D721Med (cell line): ENCODE data around the gene DNER.

Experiments used
- DNase-seq: peaks from one replicate; pipeline ENCODE4 v3.0.0; 2011; ENCODE audit warnings: low spot score; ENCODE audit not compliant: insufficient read length
- FAIRE-seq: peaks from 2 replicates; lab custom pipeline; 2011; peaks lifted over from hg19 to GRCh38; lab: Jason Lieb, UNC
- TF ChIP-seq, protein P1 (sequence below): IDR thresholded peaks from 2 replicates; pipeline ENCODE4 v1.5.1; 2012; ENCODE audit warnings: mild to moderate bottlenecking, control low read depth; ENCODE audit not compliant: insufficient read depth; ENCODE audit errors: missing control alignments

DNER gene

GRCh38 chr2:229372207-229372606 is 342.1 kb downstream of the DNER start:
- TF ChIP-seq, protein P1, sequence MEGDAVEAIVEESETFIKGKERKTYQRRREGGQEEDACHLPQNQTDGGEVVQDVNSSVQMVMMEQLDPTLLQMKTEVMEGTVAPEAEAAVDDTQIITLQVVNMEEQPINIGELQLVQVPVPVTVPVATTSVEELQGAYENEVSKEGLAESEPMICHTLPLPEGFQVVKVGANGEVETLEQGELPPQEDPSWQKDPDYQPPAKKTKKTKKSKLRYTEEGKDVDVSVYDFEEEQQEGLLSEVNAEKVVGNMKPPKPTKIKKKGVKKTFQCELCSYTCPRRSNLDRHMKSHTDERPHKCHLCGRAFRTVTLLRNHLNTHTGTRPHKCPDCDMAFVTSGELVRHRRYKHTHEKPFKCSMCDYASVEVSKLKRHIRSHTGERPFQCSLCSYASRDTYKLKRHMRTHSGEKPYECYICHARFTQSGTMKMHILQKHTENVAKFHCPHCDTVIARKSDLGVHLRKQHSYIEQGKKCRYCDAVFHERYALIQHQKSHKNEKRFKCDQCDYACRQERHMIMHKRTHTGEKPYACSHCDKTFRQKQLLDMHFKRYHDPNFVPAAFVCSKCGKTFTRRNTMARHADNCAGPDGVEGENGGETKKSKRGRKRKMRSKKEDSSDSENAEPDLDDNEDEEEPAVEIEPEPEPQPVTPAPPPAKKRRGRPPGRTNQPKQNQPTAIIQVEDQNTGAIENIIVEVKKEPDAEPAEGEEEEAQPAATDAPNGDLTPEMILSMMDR = no peak
- DNase-seq = no peak
- FAIRE-seq = no peak

DNA sequence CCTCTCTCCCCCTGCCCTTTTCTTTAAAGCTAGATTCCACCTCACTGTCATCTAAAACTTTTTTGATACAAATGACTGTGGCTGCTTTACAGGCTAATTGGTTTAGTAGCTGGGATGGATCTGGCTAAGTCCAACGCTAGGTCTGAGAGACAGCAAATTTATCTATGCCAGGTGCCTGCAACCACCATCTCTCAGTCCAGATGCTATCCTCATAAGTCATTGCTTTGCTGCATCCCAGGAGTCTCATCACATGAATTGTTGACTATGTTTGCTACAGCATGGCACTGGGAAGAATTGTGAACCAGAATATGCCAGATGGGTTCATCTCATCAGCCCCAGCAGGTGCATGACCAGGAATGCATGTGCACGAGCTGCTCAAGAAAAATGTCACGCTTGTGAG is 343.3 kb downstream of the DNER start:
- FAIRE-seq (no peak), DNase-seq (no peak)
- TF ChIP-seq, protein P1 = no peak

DNA sequence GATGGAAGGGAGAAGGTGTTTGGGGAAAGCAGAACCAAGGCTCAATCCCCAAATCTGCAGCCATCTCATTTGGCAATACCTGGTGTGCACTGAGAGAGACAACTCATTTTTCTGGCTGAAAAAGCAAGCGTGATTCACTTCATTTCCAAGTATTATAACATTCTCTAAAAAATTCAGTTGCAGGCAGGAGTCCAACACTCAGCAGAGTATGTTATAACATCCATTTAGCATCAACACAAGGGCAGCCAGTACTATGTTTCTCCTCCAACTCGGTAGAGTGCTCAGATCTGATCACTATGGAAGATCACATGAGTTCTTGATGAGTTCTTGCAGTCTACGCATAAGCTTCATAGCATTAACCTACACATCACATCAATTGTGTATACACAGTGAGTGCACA is 343.8 kb downstream of the DNER start:
- no peak for DNase-seq
- TF ChIP-seq, protein P1 = no peak
- FAIRE-seq = no peak

DNA sequence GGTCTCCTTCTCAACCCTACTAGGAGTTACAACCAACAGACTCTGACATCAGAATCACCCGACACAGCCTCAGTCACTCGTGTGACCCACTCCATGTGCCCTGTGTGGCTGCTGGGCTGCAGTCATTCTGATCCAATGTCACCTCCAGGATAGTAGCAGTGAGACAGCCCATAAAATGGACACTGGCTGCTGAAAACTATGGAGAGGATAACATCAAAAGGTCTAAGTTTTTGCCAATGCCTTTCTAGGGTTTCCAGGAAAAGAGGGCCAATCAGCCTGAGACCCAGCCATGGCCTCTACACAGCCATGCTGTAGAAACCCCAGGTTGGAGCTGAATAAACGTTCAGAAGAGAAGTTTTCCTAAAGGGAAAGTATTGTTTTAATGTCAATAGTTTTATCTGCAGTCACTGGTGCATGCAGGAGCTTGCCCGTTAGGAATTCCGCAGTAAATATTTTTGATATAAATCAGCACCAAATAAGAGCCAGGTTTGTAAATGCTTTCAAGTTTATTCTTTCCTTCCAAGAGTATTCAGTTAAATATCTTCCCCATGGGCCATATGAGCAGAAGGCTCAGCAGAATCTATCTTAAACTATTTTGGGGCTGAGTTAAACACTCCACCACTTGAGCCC is 351.1 kb downstream of the DNER start:
- FAIRE-seq (no peak), DNase-seq (no peak)
- TF ChIP-seq, protein P1 = no peak

DNA sequence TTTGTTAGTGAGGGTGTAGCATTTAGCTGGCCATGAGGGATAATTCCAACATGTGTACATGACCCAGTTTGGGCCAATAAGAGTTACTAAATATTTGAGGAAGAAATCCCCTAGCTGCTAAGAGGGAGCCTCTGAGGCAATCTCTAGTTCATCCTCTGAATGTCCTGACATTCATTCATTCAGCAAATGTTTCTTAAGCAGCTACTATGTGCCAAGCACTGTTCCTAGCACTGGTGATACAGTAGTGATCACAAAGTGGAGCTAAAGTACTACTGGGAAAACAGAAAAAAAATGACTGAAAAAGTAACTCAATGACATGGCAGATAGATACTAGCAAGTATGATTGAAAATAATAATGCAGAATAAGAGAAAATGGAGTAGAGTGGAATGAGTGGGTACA is 363.5 kb downstream of the DNER start:
- DNase-seq (no peak), FAIRE-seq (no peak)
- TF ChIP-seq, protein P1 = no peak

DNA sequence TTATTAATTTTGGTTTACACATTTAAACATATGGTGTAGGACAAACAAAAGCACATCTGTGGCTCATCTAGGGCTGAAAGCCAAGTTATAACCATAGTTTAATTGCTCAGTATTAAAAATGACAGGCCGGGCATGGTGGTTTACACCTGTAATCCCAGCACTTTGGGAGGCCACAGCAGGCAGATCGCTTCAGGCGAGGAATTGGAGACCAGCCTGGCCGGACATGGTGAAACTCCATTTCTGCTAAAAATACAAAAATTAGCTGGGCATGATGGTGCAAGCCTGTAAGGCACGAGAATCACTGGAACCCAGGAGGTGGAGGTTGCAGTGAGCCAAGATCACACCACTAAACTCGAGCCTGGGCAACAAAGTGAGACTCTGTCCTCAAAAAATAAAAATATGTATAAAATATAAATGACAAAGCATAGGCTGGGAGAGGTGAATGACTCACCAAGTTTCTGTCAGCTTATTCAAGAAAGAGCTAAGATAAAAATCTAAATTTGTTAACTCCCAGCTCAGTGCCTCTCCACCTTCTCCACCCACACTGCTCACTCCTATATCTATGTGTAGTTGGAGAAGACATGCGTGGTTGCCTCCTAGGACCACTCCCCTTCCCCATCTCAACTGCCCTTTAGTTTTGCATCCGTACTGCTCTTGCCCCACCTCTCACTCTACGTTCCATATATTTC is 364.1 kb downstream of the DNER start:
- no peak for DNase-seq
- TF ChIP-seq, protein P1 = no peak
- no peak for FAIRE-seq

DNA sequence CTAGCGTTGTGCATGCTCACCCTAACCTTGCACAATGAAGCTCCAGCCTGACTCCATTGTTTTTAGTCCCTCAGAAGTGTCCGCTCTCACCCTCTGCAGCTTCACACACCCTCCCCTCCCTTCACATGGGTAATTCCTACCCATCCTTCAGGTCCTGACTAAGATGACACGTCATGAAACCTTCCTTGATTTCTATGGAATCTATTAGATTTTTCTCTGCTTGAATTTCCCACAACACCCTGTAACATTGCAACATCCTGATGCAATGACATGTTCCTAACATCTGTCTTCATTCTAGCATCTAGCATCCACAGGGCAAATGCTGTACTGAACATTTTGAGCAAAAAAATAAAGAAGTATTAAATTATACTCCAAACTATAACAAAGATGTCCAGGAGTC is 366.2 kb downstream of the DNER start:
- FAIRE-seq (no peak), DNase-seq (no peak)
- TF ChIP-seq, protein P1 = no peak
